H1 (cell line): ENCODE data around the gene OSCAR.
"Not testable (repeated sequence)": the region's sequence is repeated elsewhere in the genome, so short reads cannot be mapped to it uniquely, and the experiment has no call there.

Experiments
- EGR1 ChIP-seq: IDR thresholded peaks from 2 replicates; pipeline ENCODE4 v1.6.1; 2011; ENCODE audit warnings: low read depth, low read length, borderline replicate concordance
- EZH2 ChIP-seq: fragments of 200-600 bp; sonication (generic); IDR thresholded peaks from 2 replicates; pipeline ENCODE4 v1.7.1; 2012; ENCODE audit warnings: low read depth, mild to moderate bottlenecking, moderate library complexity, low read length, inconsistent platforms; ENCODE audit not compliant: severe bottlenecking
- TAF1 ChIP-seq: IDR thresholded peaks from 2 replicates; pipeline ENCODE4 v1.6.1; 2011; ENCODE audit warnings: mild to moderate bottlenecking, low read depth, low read length
- TEAD4 ChIP-seq: IDR thresholded peaks from 2 replicates; pipeline ENCODE4 v1.6.1; 2012; ENCODE audit warnings: low read depth, low read length, inconsistent platforms, mixed read lengths
- TF ChIP-seq, protein P1 (sequence below), 3 experiments: IDR thresholded peaks; 1 replicate in 2 of 3; 2 replicates in 1 of 3; pipeline versions ENCODE4 v1.5.1 to v1.6.1; 2011; ENCODE audit warnings: low read length in 3 of 3, mild to moderate bottlenecking in 3 of 3, inconsistent platforms in 2 of 3, low read depth in 1 of 3, moderate library complexity in 1 of 3; ENCODE audit not compliant: insufficient read depth in 1 of 3; ENCODE audit errors: control extremely low read depth in 1 of 3

DNA sequence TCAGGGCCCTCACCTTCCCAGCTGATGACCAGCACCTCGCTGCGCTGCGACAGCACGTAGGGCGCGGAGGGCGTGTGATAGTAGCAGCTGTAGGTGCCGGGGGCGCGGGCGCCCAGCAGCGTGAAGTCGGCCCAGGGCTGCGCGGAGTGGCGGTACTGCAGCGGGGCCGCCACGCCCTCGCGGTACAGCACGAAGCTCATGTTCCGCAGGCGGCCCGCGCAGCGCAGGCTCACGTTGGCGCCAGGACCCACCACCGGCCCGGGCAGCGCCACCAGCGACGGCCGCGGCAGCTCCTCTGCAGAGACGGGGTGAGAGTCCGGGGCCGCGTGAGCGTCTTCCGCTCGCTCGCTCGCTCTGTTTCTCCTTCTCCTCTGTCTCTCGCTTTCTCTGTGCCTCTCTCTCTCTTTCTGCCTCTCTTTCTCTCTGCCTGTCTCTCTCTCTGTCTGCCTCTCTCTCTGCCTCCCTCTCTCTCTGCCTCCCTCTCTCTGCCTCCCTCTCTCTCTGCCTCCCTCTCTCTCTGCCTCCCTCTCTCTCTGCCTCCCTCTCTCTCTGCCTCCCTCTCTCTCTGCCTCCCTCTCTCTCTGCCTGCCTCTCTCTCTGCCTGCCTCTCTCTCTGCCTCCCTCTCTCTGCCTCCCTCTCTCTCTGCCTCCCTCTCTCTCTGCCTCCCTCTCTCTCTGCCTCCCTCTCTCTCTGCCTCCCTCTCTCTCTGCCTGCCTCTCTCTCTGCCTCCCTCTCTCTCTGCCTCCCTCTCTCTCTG lies 4.6 kb downstream of the OSCAR start:
- TF ChIP-seq, protein P1, sequence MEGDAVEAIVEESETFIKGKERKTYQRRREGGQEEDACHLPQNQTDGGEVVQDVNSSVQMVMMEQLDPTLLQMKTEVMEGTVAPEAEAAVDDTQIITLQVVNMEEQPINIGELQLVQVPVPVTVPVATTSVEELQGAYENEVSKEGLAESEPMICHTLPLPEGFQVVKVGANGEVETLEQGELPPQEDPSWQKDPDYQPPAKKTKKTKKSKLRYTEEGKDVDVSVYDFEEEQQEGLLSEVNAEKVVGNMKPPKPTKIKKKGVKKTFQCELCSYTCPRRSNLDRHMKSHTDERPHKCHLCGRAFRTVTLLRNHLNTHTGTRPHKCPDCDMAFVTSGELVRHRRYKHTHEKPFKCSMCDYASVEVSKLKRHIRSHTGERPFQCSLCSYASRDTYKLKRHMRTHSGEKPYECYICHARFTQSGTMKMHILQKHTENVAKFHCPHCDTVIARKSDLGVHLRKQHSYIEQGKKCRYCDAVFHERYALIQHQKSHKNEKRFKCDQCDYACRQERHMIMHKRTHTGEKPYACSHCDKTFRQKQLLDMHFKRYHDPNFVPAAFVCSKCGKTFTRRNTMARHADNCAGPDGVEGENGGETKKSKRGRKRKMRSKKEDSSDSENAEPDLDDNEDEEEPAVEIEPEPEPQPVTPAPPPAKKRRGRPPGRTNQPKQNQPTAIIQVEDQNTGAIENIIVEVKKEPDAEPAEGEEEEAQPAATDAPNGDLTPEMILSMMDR (IDR thresholded peaks at IDR 0.05; ENCODE audit: control extremely low read depth in 1 of 3, insufficient read depth in 1 of 3, low read depth in 1 of 3, low read length in 3 of 3): not testable (repeated sequence)
- not testable (repeated sequence) for TF ChIP-seq TAF1, EGR1, TEAD4
- peak; percentile 43 for TF ChIP-seq EZH2
